ENCODE measurements around the gene PFN2. TPM values are rescaled to one million over a fixed set of nuclear protein-coding genes. Genes with fewer than 3 reads are reported as not detected.

PFN2 gene
- total RNA-seq, 1 experiment from 2014 or later: 45.9 TPM

DNA sequence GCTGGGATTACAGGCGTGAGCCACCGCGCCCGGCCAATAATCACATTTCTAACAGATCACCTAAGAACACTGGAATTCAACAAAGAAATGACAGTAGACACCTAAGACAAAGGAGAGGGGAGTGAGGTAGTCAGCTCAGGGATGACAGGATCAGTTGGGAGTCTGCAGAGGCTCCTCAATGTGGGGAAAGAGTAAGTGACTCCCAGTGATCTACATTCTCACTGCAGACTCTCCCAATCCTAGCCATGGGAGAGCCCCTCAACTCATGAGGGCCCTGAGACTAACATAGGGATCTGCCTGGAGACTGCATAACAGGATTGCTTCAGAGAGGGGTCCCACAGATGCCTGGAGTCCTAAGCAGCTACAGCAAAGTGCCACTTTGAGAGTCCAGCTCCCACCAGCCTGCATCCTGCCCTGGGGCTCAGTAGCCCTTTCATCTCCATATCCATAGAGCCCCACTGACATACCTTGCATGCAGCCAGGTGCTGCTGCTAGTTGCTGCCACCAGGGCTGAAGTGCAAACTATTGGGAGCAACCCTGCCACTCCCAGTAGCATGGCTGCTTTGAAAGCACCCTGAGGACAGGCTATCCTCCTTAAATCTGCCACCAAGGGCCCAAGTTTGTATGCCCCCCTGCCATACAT lies 21.8 kb upstream of the PFN2 start:
- Mint-ChIP-seq H3K36me3 (ENCODE audit: insufficient read depth, unreplicated experiment) (no peaks in the 10 kb centered on the region), H3K27ac (ENCODE audit: unreplicated experiment) (no peak overlapping the region), H3K9me3 (ENCODE audit: unreplicated experiment) (peaks cover 24% of the 10 kb centered on the region), H3K27me3 (ENCODE audit: insufficient read depth, unreplicated experiment) (peaks cover 9% of the 10 kb centered on the region), H3K4me3 (ENCODE audit: unreplicated experiment) (no peak overlapping the region), H3K4me1 (ENCODE audit: low read depth, unreplicated experiment) (no peaks in the 10 kb centered on the region)
- POLR2A ChIA-PET: no interaction called here
- peaks cover 9% of the 10 kb centered on the region for H3K9me3 ChIP-seq
- no peaks in the 10 kb centered on the region for H3K4me1 ChIP-seq
- H3K4me3 ChIP-seq (ENCODE audit: low read depth, low read length): no peak overlapping the region
- intact Hi-C loops (cut with micrococcal nuclease; ENCODE audit: unreplicated experiment): no loop called here
- H3K36me3 ChIP-seq (ENCODE audit: control insufficient read depth, insufficient read depth, low read length): no peaks in the 10 kb centered on the region
- no peaks in the 10 kb centered on the region for H3K27me3 ChIP-seq (replicated peaks; ENCODE audit: control insufficient read depth, insufficient read depth, low read length)
- no TSS peak for BruUV-seq (replicated peaks)
- no peak for TF ChIP-seq CTCF (IDR thresholded peaks at IDR 0.05; ENCODE audit: insufficient read depth in 1 of 2, low read depth in 1 of 2, low read length in 1 of 2, severe bottlenecking in 1 of 2, unreplicated experiment in 1 of 2)
- DNase-seq: no peak
- CTCF ChIA-PET: no interaction called here

DNA sequence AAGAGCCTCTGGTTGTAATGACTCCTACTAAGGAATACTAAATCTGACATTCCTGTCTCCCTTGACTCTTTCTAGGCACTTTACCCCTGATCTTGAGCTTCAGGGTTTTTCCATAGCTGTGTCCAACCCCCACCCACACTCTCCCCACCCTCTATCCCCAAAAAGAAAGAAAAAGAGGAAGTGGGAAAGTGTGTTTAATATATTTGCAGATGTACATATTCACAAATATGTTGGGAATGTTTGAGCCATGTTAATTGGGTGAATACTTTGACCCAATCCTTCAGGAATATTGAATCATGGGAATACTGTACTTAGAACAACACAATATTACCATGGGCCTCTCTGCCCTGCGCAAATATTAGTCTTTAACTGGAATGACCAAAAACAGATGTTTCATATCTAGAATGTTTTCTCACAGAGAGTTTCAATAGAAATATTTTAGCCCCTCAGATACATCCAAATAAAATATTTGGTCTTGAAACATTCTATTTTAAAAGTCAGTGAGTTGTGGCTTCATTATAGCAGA lies 19.8 kb upstream of the PFN2 start:
- intact Hi-C loops (cut with micrococcal nuclease; ENCODE audit: unreplicated experiment): no loop called here
- no peak for DNase-seq
- CTCF ChIA-PET: no interaction called here
- Histone ChIP-seq H3K27me3 (replicated peaks; ENCODE audit: control insufficient read depth, insufficient read depth, low read length) (no peaks in the 10 kb centered on the region), H3K36me3 (ENCODE audit: control insufficient read depth, insufficient read depth, low read length) (no peaks in the 10 kb centered on the region), H3K4me3 (ENCODE audit: low read depth, low read length) (no peak overlapping the region), H3K9me3 (peaks cover 9% of the 10 kb centered on the region), H3K4me1 (no peaks in the 10 kb centered on the region)
- Mint-ChIP-seq H3K4me1 (ENCODE audit: low read depth, unreplicated experiment) (no peaks in the 10 kb centered on the region), H3K27me3 (ENCODE audit: insufficient read depth, unreplicated experiment) (peaks cover 4% of the 10 kb centered on the region), H3K4me3 (ENCODE audit: unreplicated experiment) (no peak overlapping the region), H3K9me3 (ENCODE audit: unreplicated experiment) (peaks cover 11% of the 10 kb centered on the region), H3K27ac (ENCODE audit: unreplicated experiment) (no peak overlapping the region), H3K36me3 (ENCODE audit: insufficient read depth, unreplicated experiment) (no peaks in the 10 kb centered on the region)
- TF ChIP-seq CTCF (IDR thresholded peaks at IDR 0.05; ENCODE audit: insufficient read depth in 1 of 2, low read depth in 1 of 2, low read length in 1 of 2, severe bottlenecking in 1 of 2, unreplicated experiment in 1 of 2): no peak
- POLR2A ChIA-PET: no interaction called here
- BruUV-seq (replicated peaks): no TSS peak

GRCh38 chr3:149989307-149989706 lies 18.6 kb upstream of the PFN2 start:
- Mint-ChIP-seq H3K27ac (ENCODE audit: unreplicated experiment) (no peak overlapping the region), H3K36me3 (ENCODE audit: insufficient read depth, unreplicated experiment) (no peaks in the 10 kb centered on the region), H3K4me1 (ENCODE audit: low read depth, unreplicated experiment) (no peaks in the 10 kb centered on the region), H3K27me3 (ENCODE audit: insufficient read depth, unreplicated experiment) (peaks cover under 1% of the 10 kb centered on the region), H3K4me3 (ENCODE audit: unreplicated experiment) (no peak overlapping the region), H3K9me3 (ENCODE audit: unreplicated experiment) (no peaks in the 10 kb centered on the region)
- H3K9me3 ChIP-seq: peaks cover 2% of the 10 kb centered on the region; the same call in 1 of the 2 replicates
- BruUV-seq (replicated peaks): no TSS peak
- POLR2A ChIA-PET: no interaction called here
- H3K4me1 ChIP-seq: no peaks in the 10 kb centered on the region
- no peaks in the 10 kb centered on the region for H3K27me3 ChIP-seq (replicated peaks; ENCODE audit: control insufficient read depth, insufficient read depth, low read length)
- no peak for TF ChIP-seq CTCF (IDR thresholded peaks at IDR 0.05; ENCODE audit: insufficient read depth in 1 of 2, low read depth in 1 of 2, low read length in 1 of 2, severe bottlenecking in 1 of 2, unreplicated experiment in 1 of 2)
- no peak overlapping the region for H3K4me3 ChIP-seq (ENCODE audit: low read depth, low read length)
- H3K36me3 ChIP-seq (ENCODE audit: control insufficient read depth, insufficient read depth, low read length): no peaks in the 10 kb centered on the region
- no peak for DNase-seq
- intact Hi-C loops (cut with micrococcal nuclease; ENCODE audit: unreplicated experiment): no loop called here
- CTCF ChIA-PET: no interaction called here

Measured in Caco-2 (cell line).